GM23248 (cell line): Measurements from ENCODE around the gene PAK1. TPM values are rescaled to one million over a fixed set of nuclear protein-coding genes. Genes with fewer than 3 reads are reported as not detected.

Experiments used
- DNase-seq: peaks from one replicate; pipeline ENCODE4 v3.0.0-alpha.2; 2015
- H2AFZ ChIP-seq: fragments of 200-600 bp; sonication (generic); 2 replicates; pipeline ENCODE4 v1.6.1; 2016; ENCODE audit warnings: antibody characterized with exemption
- H3F3A ChIP-seq: fragments of 200-600 bp; sonication (generic); 2 replicates; pipeline ENCODE4 v1.6.1; 2016; ENCODE audit warnings: mild to moderate bottlenecking, antibody characterized with exemption, mixed run types; ENCODE audit not compliant: insufficient read depth
- H3K27ac ChIP-seq: fragments of 200-600 bp; sonication (generic); 2 replicates; pipeline ENCODE4 v1.5.1; 2016; ENCODE audit warnings: mild to moderate bottlenecking
- H3K27me3 ChIP-seq: fragments of 200-600 bp; sonication (generic); replicated peaks from 2 replicates; pipeline ENCODE4 v1.6.1; 2016; ENCODE audit warnings: mild to moderate bottlenecking; ENCODE audit not compliant: insufficient read depth
- H3K36me3 ChIP-seq: fragments of 200-600 bp; sonication (generic); 2 replicates; pipeline ENCODE4 v1.6.1; 2016; ENCODE audit warnings: low read depth, mild to moderate bottlenecking
- H3K4me1 ChIP-seq: fragments of 200-600 bp; sonication (generic); 2 replicates; pipeline ENCODE4 v1.6.1; 2016; ENCODE audit warnings: mild to moderate bottlenecking; ENCODE audit not compliant: insufficient read depth
- H3K4me2 ChIP-seq: fragments of 200-600 bp; sonication (generic); one replicate; pipeline ENCODE4 v1.6.1; 2016; ENCODE audit warnings: mild to moderate bottlenecking; ENCODE audit not compliant: unreplicated experiment
- H3K4me3 ChIP-seq: fragments of 200-600 bp; sonication (generic); 2 replicates; pipeline ENCODE4 v1.5.1; 2016; ENCODE audit warnings: mild to moderate bottlenecking
- H3K79me2 ChIP-seq: fragments of 200-600 bp; sonication (generic); 2 replicates; pipeline ENCODE4 v1.6.1; 2016; ENCODE audit warnings: mild to moderate bottlenecking; ENCODE audit not compliant: insufficient read depth
- H3K9ac ChIP-seq: fragments of 200-600 bp; sonication (generic); 2 replicates; pipeline ENCODE4 v1.6.1; 2016; ENCODE audit warnings: mild to moderate bottlenecking
- H3K9me2 ChIP-seq: fragments of 200-600 bp; sonication (generic); 2 replicates; pipeline ENCODE4 v1.6.1; 2016; ENCODE audit warnings: mixed run types, mild to moderate bottlenecking, moderate library complexity; ENCODE audit not compliant: insufficient read depth
- H3K9me3 ChIP-seq: fragments of 200-600 bp; sonication (generic); one replicate; pipeline ENCODE4 v1.6.1; 2017; ENCODE audit warnings: low read depth
- H4K20me1 ChIP-seq: fragments of 200-600 bp; sonication (generic); 2 replicates; pipeline ENCODE4 v1.6.0; 2016; ENCODE audit not compliant: insufficient read depth
- EZH2 ChIP-seq: fragments of 200-600 bp; sonication (generic); IDR thresholded peaks from 2 replicates; pipeline ENCODE4 v1.6.1; 2018; ENCODE audit warnings: antibody characterized with exemption, mild to moderate bottlenecking; ENCODE audit not compliant: insufficient read depth, poor library complexity, severe bottlenecking
- EZH2phosphoT487 ChIP-seq: fragments of 200-600 bp; sonication (generic); IDR thresholded peaks from 2 replicates; pipeline ENCODE4 v1.6.1; 2018; ENCODE audit warnings: antibody characterized with exemption, moderate library complexity, mild to moderate bottlenecking, low read depth; ENCODE audit not compliant: insufficient read depth
- WGBS, 2 experiments: methylation state at CpG; one replicate each; pipeline ENCODE4 v1.1.6; 2015 to 2017; ENCODE audit warnings: low lambda C conversion rate in 2 of 2, low coverage in 1 of 2; ENCODE audit errors: missing lambda C conversion rate in 2 of 2; 5-methylcytosine and 5-hydroxymethylcytosine counted together
- in situ Hi-C: fragments of 300-500 bp; cut with MboI; formaldehyde crosslinking; loops from 2 replicates; pipeline ENCODE4 v1.15.0; 2020
- polyA plus RNA-seq: library from polyadenylated mRNA; unstranded; fragments of >200 nt; fragmentation: Nextera tagmentation; extraction: Ambion mirVana; gene quantifications from 2 replicates; pipeline ENCODE4 v1.2.1, GENCODE V29; 2016
- total RNA-seq: library from RNA; depleted of rRNA; stranded (reverse); fragments of >200 nt; shearing (Covaris generic); gene quantifications from 2 replicates; pipeline ENCODE4 v1.2.3, GENCODE V29; 2014; rRNA removed

Gene PAK1
- total and polyA plus RNA-seq, 2 experiments from 2014 or later: 20.3 to 23.8 TPM

- no peak overlapping the region for H3K4me3 ChIP-seq
- no peaks in the 10 kb centered on the region for H3K9me3 ChIP-seq
- H3K27me3 ChIP-seq: no peaks in the 10 kb centered on the region
- peaks cover 12% of the 10 kb centered on the region for H3F3A ChIP-seq
- no peaks in the 10 kb centered on the region for H4K20me1 ChIP-seq
- TF ChIP-seq EZH2 (no peak), EZH2phosphoT487 (no peak)
- no peak overlapping the region for H3K9ac ChIP-seq
- no peak for DNase-seq
- no peak overlapping the region for H2AFZ ChIP-seq
- H3K36me3 ChIP-seq: no peaks in the 10 kb centered on the region
- in situ Hi-C loops: no loop called here
- 62 to 67% methylated on average over 3 of the region's 3 CpGs for WGBS, 2 experiments
- H3K4me1 ChIP-seq: peaks cover 18% of the 10 kb centered on the region
- H3K27ac ChIP-seq: no peak overlapping the region
- H3K4me2 ChIP-seq: no peak overlapping the region
- H3K79me2 ChIP-seq: no peaks in the 10 kb centered on the region
- H3K9me2 ChIP-seq: no peaks in the 10 kb centered on the region
Observed at GRCh38 chr11:77283101-77283500, 190.8 kb downstream of the PAK1 start.

DNA sequence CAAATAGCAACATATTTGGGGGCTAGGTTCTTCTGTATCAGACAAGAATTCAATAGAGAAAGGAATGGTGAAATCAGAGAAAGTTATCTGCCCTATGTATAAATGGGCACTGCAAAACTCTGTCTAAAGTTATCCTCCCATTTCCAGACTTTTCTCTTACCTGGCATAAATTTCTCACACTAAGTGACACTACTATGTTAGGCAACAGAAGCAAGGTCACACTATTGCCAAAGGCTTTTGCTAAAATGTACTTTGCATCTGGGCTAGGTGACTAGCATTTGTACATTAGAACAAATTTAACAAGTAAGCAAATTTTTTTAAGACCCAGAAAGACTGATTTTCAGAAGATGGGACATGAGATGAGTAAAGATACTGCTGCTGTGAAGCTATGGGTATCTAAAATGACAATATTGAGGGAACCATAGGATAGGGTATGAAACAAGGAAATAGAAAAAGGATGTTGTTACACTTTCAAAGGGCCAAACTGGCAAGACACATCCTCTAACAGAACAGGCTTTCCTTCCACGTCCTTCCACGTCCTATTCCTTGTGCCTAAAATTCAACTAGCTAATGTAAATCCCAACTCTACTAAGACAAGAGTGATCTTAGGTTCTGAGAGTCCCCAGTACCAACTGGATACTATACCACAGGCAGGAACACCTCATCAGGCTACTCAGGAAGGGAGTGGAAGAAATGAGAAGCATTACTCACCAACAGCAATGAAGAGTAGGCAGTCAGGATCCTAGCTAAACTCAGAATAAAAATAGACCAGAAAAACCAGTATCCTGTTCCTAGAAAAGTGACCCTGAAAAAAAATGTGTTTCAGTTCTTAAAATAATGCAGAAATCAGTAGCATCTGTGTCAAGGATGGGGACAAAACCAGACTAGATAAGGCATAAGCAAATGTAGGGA is 195.0 kb downstream of the PAK1 start:
- H3K9me3 ChIP-seq: no peaks in the 10 kb centered on the region
- H3K4me1 ChIP-seq: 0 out of 2 replicates have a peak, but pooled peaks cover 7% of the 10 kb centered on the region
- TF ChIP-seq EZH2: no peak
- TF ChIP-seq EZH2phosphoT487: no peak
- no peak overlapping the region for H2AFZ ChIP-seq
- 95 to 97% methylated on average over 2 of the region's 2 CpGs for WGBS, 2 experiments
- in situ Hi-C loops: no loop called here
- peak; percentile 76 for DNase-seq
- H3K9me2 ChIP-seq: no peaks in the 10 kb centered on the region
- H3K4me2 ChIP-seq: no peak overlapping the region
- H3K27ac ChIP-seq: no peak overlapping the region
- no peaks in the 10 kb centered on the region for H3F3A ChIP-seq
- H3K79me2 ChIP-seq: no peaks in the 10 kb centered on the region
- H3K9ac ChIP-seq: no peak overlapping the region
- H4K20me1 ChIP-seq: no peaks in the 10 kb centered on the region
- H3K36me3 ChIP-seq: no peaks in the 10 kb centered on the region
- no peaks in the 10 kb centered on the region for H3K27me3 ChIP-seq
- no peak overlapping the region for H3K4me3 ChIP-seq

DNA sequence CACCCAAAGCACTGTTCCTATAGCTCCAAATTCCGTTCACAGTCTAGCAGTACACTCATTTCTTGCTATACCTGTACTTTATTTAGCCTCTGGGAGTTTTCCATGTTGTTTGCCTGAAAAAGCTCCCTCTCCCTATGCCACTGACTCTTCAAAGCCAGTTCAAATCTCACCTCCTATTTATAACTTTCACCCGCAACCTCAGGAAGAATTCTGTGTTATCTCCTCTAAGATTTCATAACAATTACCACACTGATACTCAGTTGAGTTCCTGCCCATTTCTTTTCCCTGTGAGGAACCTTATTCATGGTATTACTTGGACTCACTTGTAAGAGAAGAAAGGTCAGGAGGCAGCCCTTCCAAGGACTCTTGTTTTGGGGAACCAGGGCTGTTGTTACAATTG is 197.6 kb downstream of the PAK1 start:
- Histone ChIP-seq H3K9ac (no peak overlapping the region), H2AFZ (no peak overlapping the region), H3K4me3 (no peak overlapping the region), H3K9me2 (no peaks in the 10 kb centered on the region), H3F3A (no peaks in the 10 kb centered on the region), H3K4me1 (0 out of 2 replicates have a peak, but pooled peaks cover 7% of the 10 kb centered on the region), H3K27ac (no peak overlapping the region), H3K4me2 (no peak overlapping the region), H3K9me3 (no peaks in the 10 kb centered on the region), H3K79me2 (no peaks in the 10 kb centered on the region), H4K20me1 (no peaks in the 10 kb centered on the region), H3K27me3 (no peaks in the 10 kb centered on the region), H3K36me3 (no peaks in the 10 kb centered on the region)
- no peak for TF ChIP-seq EZH2phosphoT487
- no peak for TF ChIP-seq EZH2
- in situ Hi-C loops: no loop called here
- WGBS, 2 experiments: 90 to 96% methylated on average over 2 of the region's 2 CpGs
- no peak for DNase-seq

Other genes starting within 250 kb of the PAK1 start
- not detected in 2 replicates for gene GDPD4, start 172.4 kb downstream of the PAK1 start, total RNA-seq
- not detected in 2 replicates for gene GDPD4, start 172.4 kb downstream of the PAK1 start, polyA plus RNA-seq
- 0.43 and 2.9 TPM in 2 replicates for gene AQP11, start 115.9 kb upstream of the PAK1 start, total RNA-seq
- 0.80 and 1.1 TPM in 2 replicates for gene AQP11, start 115.9 kb upstream of the PAK1 start, polyA plus RNA-seq
- 101 and 123 TPM in 2 replicates for gene CLNS1A, start 163.7 kb upstream of the PAK1 start, total RNA-seq
- gene CLNS1A, start 163.7 kb upstream of the PAK1 start, polyA plus RNA-seq: 97.3 and 97.4 TPM in 2 replicates